NCI-H1930 (cell line): ENCODE data around the gene ASIC1.

Source experiments
- DNase-seq, 2 experiments: peaks; one replicate each; lab custom pipeline; 2025; lab: John Stamatoyannopoulos, UW

The ASIC1 gene

GRCh38 chr12:50041062-50041860 is 16.1 kb upstream of the ASIC1 start:
- no peak for DNase-seq

GRCh38 chr12:50041962-50042361 is 15.4 kb upstream of the ASIC1 start:
- no peak for DNase-seq

- no peak for DNase-seq
These were observed 14.7 kb upstream of the ASIC1 start for GRCh38 chr12:50042693-50043092.

GRCh38 chr12:50043308-50043707 is 14.1 kb upstream of the ASIC1 start:
- no peak for DNase-seq

GRCh38 chr12:50043854-50044253 is 13.5 kb upstream of the ASIC1 start:
- DNase-seq, result no peak

- no peak for DNase-seq
These were observed 9.6 kb upstream of the ASIC1 start for GRCh38 chr12:50047693-50048250.

- no peak for DNase-seq
These were observed 7.9 kb upstream of the ASIC1 start for GRCh38 chr12:50049254-50050118.

GRCh38 chr12:50050119-50050385 is 7.3 kb upstream of the ASIC1 start:
- no peak for DNase-seq

- DNase-seq, result no peak
These were observed 6.8 kb upstream of the ASIC1 start for GRCh38 chr12:50050410-50051098.

- no peak for DNase-seq
These were observed 6.1 kb upstream of the ASIC1 start for GRCh38 chr12:50051101-50051806.

GRCh38 chr12:50052544-50052943 is 4.9 kb upstream of the ASIC1 start:
- no peak for DNase-seq

- DNase-seq, result no peak
These were observed 4.4 kb upstream of the ASIC1 start for GRCh38 chr12:50052964-50053363.

- no peak for DNase-seq
These were observed 3.8 kb upstream of the ASIC1 start for GRCh38 chr12:50053583-50053982.

GRCh38 chr12:50055831-50056638 is 1.4 kb upstream of the ASIC1 start:
- DNase-seq, result no peak

- DNase-seq, result no peak
These were observed 788 bp upstream of the ASIC1 start for GRCh38 chr12:50056639-50056976.

GRCh38 chr12:50057896-50058670 is 687 bp downstream of the ASIC1 start:
- no peak for DNase-seq

GRCh38 chr12:50058743-50059312 is 1.4 kb downstream of the ASIC1 start:
- no peak for DNase-seq

- DNase-seq, result no peak
These were observed 2.2 kb downstream of the ASIC1 start for GRCh38 chr12:50059440-50060119.

- DNase-seq, result no peak
These were observed 2.7 kb downstream of the ASIC1 start for GRCh38 chr12:50060120-50060468.

- no peak for DNase-seq
These were observed 3.8 kb downstream of the ASIC1 start for GRCh38 chr12:50061171-50061570.
